ENCODE results near the gene SPARCL1.
"Not testable (repeated sequence)": the region's sequence is repeated elsewhere in the genome, so short reads cannot be mapped to it uniquely, and the experiment has no call there.

Gene SPARCL1

GRCh38 chr4:87499403-87500091 is 29.6 kb downstream of the SPARCL1 start:
- no peak for DNase-seq

- no peak for DNase-seq
Measured at GRCh38 chr4:87498446-87498900, 30.7 kb downstream of the SPARCL1 start.

GRCh38 chr4:87497578-87497977 is 31.6 kb downstream of the SPARCL1 start:
- DNase-seq, result no peak

GRCh38 chr4:87497159-87497558 is 32.0 kb downstream of the SPARCL1 start:
- no peak for DNase-seq

GRCh38 chr4:87493115-87493514 is 36.1 kb downstream of the SPARCL1 start:
- DNase-seq, result no peak

- DNase-seq, result peak; percentile 83
Measured at GRCh38 chr4:87491851-87492250, 37.3 kb downstream of the SPARCL1 start.

- DNase-seq, result no peak
Measured at GRCh38 chr4:87491436-87491835, 37.7 kb downstream of the SPARCL1 start.

- DNase-seq, result no peak
Measured at GRCh38 chr4:87490664-87491369, 38.4 kb downstream of the SPARCL1 start.

GRCh38 chr4:87489678-87490077 is 39.5 kb downstream of the SPARCL1 start:
- DNase-seq, result peak; percentile 45

GRCh38 chr4:87488666-87489065 is 40.5 kb downstream of the SPARCL1 start:
- DNase-seq, result not testable (repeated sequence)

GRCh38 chr4:87483247-87483646 is 45.9 kb downstream of the SPARCL1 start:
- not testable (repeated sequence) for DNase-seq

GRCh38 chr4:87481377-87481776 is 47.8 kb downstream of the SPARCL1 start:
- DNase-seq, result no peak

- DNase-seq, result no peak
Measured at GRCh38 chr4:87478732-87479250, 50.4 kb downstream of the SPARCL1 start.

GRCh38 chr4:87476934-87477333 is 52.2 kb downstream of the SPARCL1 start:
- DNase-seq, result no peak

GRCh38 chr4:87469390-87469789 is 59.8 kb downstream of the SPARCL1 start:
- no peak for DNase-seq

GRCh38 chr4:87465739-87466366 is 63.3 kb downstream of the SPARCL1 start:
- no peak for DNase-seq

GRCh38 chr4:87462102-87462501 is 67.1 kb downstream of the SPARCL1 start:
- no peak for DNase-seq

GRCh38 chr4:87461281-87461700 is 67.9 kb downstream of the SPARCL1 start:
- DNase-seq, result no peak

GRCh38 chr4:87458913-87459312 is 70.3 kb downstream of the SPARCL1 start:
- no peak for DNase-seq

- DNase-seq, result no peak
Measured at GRCh38 chr4:87451537-87451936, 77.6 kb downstream of the SPARCL1 start.

- DNase-seq, result not testable (repeated sequence)
Measured at GRCh38 chr4:87446375-87446774, 82.8 kb downstream of the SPARCL1 start.

- DNase-seq, result no peak
Measured at GRCh38 chr4:87445964-87446363, 83.2 kb downstream of the SPARCL1 start.

GRCh38 chr4:87444741-87445140 is 84.4 kb downstream of the SPARCL1 start:
- no peak for DNase-seq

- no peak for DNase-seq
Measured at GRCh38 chr4:87442889-87443288, 86.3 kb downstream of the SPARCL1 start.

Data from NCI-H226 (cell line).